HCT116 (cell line): ENCODE measurements around the gene UMPS.

Experiments used
- CEBPB ChIP-seq: IDR thresholded peaks from 2 replicates; pipeline ENCODE4 v1.6.1; 2012; ENCODE audit warnings: low read depth
- SIN3A ChIP-seq: IDR thresholded peaks from 2 replicates; pipeline ENCODE4 v1.6.1; 2012; ENCODE audit warnings: low read depth
- SRF ChIP-seq: IDR thresholded peaks from 2 replicates; pipeline ENCODE4 v1.6.1; 2012; ENCODE audit warnings: low read depth
- TF ChIP-seq, protein P1 (sequence below), 3 experiments: fragments of 200-600 bp in 1 of 3; sonication (generic) in 1 of 3; IDR thresholded peaks in 2 of 3; conservative IDR thresholded peaks in 1 of 3; 2 replicates each; pipeline ENCODE4 v1.5.1; 2012 to 2017; ENCODE audit warnings: low read depth in 2 of 3, low read length in 2 of 3, antibody characterized with exemption in 1 of 3, borderline replicate concordance in 1 of 3, control low read depth in 1 of 3, mild to moderate bottlenecking in 1 of 3, mixed read lengths in 1 of 3, mixed run types in 1 of 3, moderate library complexity in 1 of 3; ENCODE audit not compliant: insufficient read depth in 1 of 3

DNA sequence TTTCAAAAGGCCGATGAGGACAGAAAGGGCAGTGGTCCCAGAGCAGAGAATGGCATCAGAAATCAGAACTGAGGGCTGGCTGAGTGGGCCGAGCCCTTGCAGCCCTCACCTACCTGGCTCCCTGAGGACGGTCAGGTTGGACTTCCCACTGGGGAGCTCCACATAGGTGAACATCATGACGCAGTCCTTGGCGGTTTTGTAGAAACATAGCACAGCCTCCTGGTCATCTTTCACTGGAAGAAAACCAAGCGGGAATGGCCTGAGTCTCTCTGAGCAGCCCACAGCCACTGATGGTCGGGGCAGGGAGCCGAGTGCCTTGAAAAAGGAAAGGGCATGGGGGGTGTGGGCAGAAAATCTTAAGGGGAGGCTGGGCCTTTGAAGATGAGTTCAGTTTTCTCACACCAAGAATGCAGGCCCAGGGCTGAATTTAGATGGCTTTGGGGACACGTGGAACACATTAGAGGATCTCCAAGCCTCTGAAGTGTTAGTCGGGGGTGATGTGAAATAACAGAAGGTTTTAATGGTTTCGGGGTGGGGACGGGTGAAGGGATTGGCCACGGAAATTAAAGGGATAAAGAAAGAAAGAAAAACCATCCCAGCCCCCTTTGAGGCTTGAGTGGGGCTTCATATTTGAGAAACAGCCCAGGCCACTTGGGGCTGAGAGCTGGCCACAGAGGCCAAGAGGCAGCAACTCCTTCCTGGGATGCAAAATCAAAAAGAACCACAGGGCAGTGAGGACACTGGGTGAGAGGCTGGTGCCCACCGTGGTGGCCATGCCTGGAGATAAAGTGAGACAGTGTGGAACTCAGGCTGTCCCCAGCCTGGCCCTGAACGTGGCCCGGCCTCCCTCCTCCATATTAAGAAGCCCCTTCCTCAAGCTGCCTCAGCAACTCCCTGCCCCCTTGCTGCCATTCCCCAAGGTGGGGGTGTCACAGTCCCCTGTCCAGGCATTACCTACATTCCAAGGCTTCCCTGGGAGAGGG is 36.2 kb downstream of the UMPS start:
- TF ChIP-seq, protein P1, sequence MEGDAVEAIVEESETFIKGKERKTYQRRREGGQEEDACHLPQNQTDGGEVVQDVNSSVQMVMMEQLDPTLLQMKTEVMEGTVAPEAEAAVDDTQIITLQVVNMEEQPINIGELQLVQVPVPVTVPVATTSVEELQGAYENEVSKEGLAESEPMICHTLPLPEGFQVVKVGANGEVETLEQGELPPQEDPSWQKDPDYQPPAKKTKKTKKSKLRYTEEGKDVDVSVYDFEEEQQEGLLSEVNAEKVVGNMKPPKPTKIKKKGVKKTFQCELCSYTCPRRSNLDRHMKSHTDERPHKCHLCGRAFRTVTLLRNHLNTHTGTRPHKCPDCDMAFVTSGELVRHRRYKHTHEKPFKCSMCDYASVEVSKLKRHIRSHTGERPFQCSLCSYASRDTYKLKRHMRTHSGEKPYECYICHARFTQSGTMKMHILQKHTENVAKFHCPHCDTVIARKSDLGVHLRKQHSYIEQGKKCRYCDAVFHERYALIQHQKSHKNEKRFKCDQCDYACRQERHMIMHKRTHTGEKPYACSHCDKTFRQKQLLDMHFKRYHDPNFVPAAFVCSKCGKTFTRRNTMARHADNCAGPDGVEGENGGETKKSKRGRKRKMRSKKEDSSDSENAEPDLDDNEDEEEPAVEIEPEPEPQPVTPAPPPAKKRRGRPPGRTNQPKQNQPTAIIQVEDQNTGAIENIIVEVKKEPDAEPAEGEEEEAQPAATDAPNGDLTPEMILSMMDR (IDR thresholded peaks at IDR 0.05 in 2 of 3, conservative IDR thresholded peaks at IDR 0.05 in 1 of 3; ENCODE audit: borderline replicate concordance in 1 of 3, insufficient read depth in 1 of 3, low read depth in 2 of 3, low read length in 2 of 3): no peak
- TF ChIP-seq SIN3A (no peak), CEBPB (no peak), SRF (no peak)
